ENCODE data around the gene C1orf21.

GRCh38 chr1:184669391-184669790, 282.6 kb downstream of the C1orf21 start:
- TF ChIP-seq ISL1 (CRISPR knock-in tag; IDR thresholded peaks at IDR 0.05) (no peak), POU6F1 (CRISPR knock-in tag; IDR thresholded peaks at IDR 0.05; ENCODE audit: borderline replicate concordance, low read depth) (no peak), TCF4 (CRISPR knock-in tag; IDR thresholded peaks at IDR 0.05; ENCODE audit: borderline replicate concordance) (no peak), ZNF8 (CRISPR knock-in tag; IDR thresholded peaks at IDR 0.05) (no peak), PPARA (CRISPR knock-in tag; IDR thresholded peaks at IDR 0.05; ENCODE audit: borderline replicate concordance) (no peak), PATZ1 (CRISPR knock-in tag; IDR thresholded peaks at IDR 0.05; ENCODE audit: borderline replicate concordance) (no peak), BACH2 (CRISPR knock-in tag; IDR thresholded peaks at IDR 0.05; ENCODE audit: borderline replicate concordance) (no peak), CREB5 (CRISPR knock-in tag; IDR thresholded peaks at IDR 0.05; ENCODE audit: low read depth) (no peak), TSHZ2 (CRISPR knock-in tag; IDR thresholded peaks at IDR 0.05) (no peak), ZFP3 (CRISPR knock-in tag; IDR thresholded peaks at IDR 0.05) (no peak), ZFP30 (CRISPR knock-in tag; IDR thresholded peaks at IDR 0.05) (no peak), ESRRG (CRISPR knock-in tag; IDR thresholded peaks at IDR 0.05) (no peak)
